Ramos (cell line): ENCODE results near the gene ATP8B4.

Experiments used
- in situ Hi-C: fragments of 300-500 bp; cut with MboI; formaldehyde crosslinking; loops from one replicate; pipeline ENCODE4 v1.14.3; 2022; ENCODE audit warnings: low sequenced_read_pairs; ENCODE audit not compliant: unreplicated experiment

The ATP8B4 gene

DNA sequence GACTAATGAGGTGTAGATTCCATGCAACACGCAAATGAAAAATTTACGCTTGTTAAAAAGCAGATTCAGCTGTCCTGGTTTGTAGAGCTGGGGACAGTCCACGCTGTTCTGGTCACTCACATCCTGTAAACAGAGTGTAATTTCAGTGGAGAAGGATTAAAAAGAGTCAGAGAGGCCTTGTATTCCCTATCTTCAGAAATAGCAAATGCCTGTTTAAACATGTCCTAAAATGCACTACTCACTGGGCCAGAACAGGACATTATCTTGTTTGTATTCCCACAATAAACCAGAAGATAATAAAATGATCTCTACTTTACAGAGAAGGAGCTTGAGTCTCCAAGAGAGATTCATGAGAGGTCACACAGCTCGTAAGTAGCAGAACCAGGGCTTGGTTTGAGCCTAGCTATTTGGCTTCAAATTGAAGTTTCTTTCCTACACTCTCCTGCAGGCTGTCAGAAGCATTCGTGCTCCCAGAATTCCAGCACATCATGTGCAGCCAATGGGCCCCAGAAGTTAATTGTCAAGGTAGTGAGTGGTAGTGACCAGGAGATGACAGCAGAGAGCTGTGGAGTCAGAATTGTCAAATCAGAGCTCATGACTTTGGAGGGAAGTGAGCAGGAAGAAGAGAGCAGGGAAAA lies 242.5 kb downstream of the ATP8B4 start:
- in situ Hi-C loops: no loop called here

DNA sequence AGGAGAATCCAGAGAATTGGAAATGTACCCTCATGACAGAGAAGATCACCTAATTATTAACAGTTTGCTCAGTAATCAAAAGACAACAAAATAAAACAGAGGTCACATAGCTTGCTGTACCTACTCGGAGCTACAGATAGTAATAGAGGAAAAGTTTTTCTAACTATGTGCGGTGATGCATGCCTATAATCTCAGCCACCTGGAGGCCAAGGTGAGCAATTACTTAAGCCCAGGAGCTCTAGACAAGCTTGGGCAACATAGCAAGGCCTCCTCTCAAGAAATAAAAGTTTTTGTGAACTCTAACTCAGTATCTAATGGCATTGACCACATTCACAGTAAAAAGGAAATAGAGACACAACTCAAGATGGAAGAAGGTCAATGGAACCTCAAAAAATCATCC lies 243.6 kb downstream of the ATP8B4 start:
- in situ Hi-C loops: no loop called here

- in situ Hi-C loops: no loop called here
These were observed 248.6 kb downstream of the ATP8B4 start for GRCh38 chr15:49870472-49870871.

DNA sequence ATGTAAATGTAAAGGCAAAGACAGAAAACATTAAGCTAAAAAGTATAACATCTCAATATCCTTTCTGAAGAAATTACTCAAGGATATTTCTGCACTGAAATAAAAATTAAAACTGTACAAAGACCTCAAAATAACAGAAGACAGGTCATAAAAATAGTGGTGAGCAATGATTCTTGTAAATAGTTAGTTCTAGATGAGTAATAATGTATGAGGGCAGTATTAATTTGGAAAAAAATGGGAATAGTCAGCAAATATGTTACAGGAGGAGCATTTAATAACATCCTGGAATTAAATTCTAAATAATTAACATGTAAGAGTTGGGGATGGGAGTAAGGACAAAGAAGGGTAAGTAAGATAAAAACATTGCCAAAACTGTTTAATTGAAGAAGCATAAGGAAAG lies 250.7 kb downstream of the ATP8B4 start:
- in situ Hi-C loops: no loop called here

GRCh38 chr15:49865925-49866757 lies 252.9 kb downstream of the ATP8B4 start:
- in situ Hi-C loops: no loop called here

DNA sequence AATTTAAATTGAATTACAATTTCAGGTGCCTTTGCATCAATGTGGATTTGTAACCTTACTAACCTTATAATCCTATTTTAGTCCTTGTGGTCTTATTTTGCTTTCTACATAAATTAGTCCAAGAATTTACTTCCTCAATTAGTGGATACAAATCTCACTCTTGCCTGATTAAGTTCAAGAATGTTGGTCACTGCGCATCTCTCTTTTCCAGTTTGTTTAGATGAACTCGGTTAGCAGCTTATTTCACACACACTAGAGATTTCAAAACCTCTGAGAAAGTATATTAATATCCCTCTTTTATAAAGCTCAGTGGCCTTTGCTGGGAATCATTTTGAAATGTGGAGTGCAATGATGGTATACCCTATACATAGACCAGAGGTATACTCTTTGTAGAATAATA lies 254.8 kb downstream of the ATP8B4 start:
- in situ Hi-C loops: no loop called here

DNA sequence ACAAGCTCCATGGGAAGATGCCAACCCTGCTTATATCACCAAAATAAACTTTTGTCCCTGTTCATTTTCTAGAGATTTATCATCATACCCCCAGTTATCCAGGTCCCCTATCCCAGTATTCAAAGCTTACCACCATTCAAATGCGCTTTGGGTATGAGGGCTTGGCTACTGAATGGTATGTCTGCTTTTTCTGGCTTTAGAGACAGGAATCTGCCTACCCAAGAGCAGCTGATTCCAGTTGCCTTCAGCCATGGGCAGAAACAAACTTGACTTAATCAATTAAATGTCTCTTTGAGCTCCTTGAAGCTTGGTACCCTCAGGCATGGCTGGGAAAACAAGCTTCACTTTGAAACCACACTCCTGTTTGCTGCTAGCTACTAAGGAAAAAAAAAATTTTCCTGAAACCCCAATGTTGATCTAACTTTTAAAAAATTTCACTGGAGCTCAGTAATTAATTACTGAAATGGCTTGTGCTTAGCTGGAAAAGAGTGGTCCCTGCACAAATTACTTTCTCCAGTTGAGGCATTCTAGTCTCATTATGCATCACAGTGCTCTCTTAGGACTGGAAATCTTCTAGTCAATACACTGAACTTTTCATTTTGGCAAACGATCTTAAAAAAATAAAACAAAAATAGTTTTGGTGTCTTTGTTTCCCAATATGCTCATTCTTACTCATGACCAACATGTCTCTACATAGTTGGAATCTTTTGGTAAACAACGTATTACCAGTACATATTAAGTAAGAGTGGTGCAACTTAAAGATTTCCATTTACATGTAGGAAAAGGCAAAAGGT lies 255.4 kb downstream of the ATP8B4 start:
- in situ Hi-C loops: no loop called here

- in situ Hi-C loops: no loop called here
These were observed 258.9 kb downstream of the ATP8B4 start for GRCh38 chr15:49860101-49860500.

GRCh38 chr15:49857496-49858475 lies 261.2 kb downstream of the ATP8B4 start:
- in situ Hi-C loops: no loop called here

DNA sequence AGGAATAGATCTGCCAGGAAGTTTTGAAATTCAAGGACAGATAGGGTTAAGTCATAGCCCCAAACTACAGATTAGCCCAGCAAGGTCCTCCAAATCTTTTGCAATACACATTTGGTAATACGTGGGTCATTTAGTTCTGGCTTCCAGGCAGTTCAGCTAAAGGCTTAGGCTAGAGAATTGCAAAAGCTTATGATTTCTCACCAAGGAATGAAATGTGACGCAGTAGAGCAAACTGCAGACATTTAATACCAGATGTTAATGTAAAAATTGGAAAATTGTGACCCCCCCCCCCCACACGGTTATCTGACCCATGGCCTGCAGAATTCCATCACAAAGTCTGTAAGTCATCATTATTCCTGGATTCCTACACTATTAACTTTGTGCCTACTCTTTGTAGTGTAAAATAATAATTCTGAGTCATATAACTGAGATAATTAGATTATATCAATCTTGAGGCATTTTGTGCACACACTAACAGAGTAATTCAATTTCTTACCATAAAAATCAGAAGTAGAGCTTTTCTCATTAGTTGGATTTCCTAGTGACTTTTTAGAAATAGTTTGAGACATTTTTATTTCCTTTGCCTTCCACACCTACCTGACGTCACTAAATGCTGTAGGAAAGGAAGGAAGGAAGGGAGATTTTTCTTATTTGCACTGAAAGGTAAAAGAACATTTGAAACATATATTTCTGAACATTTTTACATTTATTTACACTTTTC lies 263.0 kb downstream of the ATP8B4 start:
- in situ Hi-C loops: no loop called here

DNA sequence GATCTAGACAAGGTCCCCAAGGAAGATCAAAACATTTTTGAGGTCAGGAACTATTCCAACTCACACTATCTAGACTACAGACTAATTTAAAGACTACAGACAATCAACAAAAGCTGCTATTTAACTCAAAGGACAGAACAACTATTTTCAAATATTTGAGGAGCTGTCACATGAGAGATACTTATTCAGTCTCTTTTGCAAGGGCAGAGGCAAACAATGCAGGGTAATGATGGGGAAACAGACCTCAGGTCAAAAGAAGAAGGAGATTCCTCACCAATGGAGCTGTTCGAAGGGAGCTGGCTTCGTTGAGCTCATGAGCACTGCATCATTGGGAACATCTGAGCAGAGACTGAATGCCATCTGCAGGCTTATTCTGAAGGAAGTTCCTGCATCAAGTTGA lies 266.3 kb downstream of the ATP8B4 start:
- in situ Hi-C loops: no loop called here

- in situ Hi-C loops: no loop called here
These were observed 270.2 kb downstream of the ATP8B4 start for GRCh38 chr15:49848807-49849206.

DNA sequence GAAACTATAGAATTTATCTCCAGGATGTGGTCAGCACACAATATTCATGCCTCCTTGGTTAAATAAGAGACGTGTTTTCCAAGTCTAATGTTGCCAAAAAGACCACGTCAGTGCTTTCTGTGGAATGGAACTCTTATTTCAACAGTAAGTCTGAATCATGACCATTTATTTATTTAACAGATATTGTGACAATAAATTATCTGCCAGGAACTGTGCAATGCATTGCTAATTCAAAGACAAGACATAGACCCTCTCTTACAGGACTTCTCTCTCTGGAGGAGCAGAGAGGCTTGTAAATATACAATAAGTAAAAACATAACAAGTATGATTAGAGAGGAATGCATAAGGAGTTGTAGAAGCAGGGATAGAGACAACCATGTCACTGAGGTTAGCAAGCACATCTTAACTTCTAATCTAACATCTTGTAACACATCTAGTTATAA lies 270.7 kb downstream of the ATP8B4 start:
- in situ Hi-C loops: no loop called here

DNA sequence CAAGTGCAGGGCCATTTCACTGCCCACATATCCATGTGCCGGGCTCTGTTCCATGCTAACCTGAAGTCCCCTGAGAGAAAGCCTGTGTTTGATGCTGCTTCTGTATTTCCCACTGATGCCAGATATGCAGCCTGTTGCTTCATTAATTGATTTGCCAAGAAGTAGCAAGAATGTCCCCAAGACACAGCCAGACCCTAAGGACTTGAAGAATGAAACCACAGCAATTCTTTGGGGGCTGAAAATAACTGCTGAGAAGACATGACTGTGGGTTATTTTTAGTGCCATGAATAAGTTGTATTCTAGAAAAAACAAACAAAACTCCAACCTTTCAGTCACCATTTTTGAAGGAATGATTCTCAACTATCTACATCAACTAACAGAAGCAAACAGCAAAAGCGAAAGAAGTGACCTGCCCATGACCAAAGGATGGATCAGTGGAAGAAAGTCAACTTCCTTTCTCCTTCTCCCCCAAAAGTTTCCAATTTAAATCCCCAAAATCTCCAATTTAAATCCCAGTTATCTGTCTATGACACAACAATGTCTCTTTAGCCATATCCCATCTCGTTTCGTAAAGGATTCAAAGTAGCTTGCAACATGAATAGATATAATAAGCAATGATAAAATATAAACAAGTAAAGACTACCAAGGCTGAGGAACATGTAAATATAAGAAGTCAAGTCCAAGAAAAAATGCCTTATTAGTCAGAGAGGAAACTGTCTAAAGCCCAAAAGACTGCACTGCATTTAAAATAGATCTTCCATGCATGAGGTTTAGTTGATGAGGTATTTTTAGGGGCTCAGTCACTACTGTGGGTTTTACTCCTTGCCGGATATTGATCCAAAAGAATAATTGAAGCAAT lies 271.4 kb downstream of the ATP8B4 start:
- in situ Hi-C loops: no loop called here

DNA sequence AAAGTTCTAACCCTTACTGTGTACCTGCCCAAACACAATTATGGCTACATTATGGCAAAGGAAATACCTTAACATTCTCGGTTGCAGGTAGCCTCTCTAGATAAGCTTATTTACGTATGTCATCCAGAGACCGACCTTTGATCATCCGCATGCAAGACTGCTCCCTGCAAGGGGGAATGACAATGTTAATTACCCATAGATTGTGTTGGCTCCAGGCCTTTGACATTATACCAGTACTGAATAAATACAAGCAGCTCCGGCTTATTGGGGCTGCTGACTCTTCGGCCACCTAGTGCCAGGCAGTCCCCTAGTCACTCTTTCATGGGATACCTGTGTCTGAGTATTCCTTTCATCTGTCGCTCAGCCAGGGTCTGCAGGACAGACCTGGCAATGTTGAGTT lies 274.6 kb downstream of the ATP8B4 start:
- in situ Hi-C loops: no loop called here

DNA sequence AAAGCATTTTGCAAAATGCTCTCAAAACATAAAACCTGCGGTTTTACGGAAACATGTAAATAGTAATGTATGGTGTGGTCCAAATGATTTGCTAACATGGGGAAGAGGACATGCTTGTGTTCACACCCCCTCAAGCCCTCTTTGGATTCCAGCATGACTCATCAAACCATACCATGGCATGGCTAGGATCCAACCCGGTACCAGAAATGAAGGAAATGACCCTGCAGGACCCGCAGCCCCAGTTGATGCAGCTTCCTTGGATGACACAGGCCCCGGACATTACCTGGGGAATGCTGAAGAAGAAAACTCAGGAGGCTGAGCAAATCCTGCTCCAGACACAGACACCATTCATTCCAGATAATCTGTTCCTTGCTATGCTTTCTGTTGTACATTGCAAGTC lies 275.3 kb downstream of the ATP8B4 start:
- in situ Hi-C loops: no loop called here

DNA sequence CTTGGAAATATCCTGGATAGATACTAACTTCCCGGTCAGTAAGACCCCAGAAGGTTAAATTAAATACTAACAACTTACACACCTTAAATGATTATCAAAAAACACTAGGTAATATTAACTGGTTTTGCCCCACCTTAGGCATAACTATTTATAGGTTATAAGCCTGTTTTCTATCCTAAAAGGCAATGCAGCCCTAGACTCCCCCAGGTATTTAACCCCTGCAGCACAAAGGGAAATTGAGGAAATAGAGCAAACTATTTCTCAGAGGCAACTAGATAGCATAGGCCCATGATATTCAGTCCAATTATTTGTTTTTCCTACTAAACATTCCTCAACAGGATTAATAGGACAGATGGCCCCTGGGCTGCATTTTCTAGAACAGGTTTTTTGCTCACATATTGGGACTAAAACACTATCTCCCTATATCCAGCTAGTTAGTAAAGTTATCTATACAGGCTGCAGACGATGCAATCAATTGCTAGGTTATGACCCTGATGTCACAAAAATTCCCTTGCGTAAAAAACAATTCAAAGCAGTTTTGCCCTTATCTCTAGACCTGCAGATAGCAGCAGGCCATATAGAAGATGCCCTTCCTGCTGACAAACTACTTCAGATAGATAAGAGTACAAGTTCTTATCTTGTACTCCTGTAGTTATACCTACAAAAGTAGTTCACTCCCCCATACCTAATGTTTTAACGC lies 276.9 kb downstream of the ATP8B4 start:
- in situ Hi-C loops: no loop called here

DNA sequence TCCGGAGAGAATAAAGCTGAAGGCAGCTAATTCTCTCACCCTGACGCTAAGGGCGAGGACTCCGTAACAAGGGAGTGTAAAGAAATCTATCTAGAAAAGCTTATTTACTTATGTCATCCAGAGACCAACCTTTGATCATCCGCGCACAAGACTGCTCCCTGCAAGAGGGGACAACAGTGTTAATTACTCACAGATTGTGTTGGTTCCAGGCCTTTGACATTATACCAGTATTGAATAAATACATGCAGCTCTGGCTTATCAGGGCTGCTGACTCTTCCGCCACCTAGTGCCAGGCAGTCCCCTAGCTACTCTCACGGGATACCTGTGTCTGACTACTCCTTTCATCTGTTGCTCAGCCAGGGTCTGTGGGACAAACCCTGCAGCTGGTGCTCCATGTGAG lies 286.5 kb downstream of the ATP8B4 start:
- in situ Hi-C loops: no loop called here
